NCI-H2107 (cell line): Measurements from ENCODE around the gene CFAP43.
"Not testable (repeated sequence)": the region's sequence is repeated elsewhere in the genome, so short reads cannot be mapped to it uniquely, and the experiment has no call there.

ENCODE experiments used
- DNase-seq: peaks from one replicate; lab custom pipeline; 2025; lab: John Stamatoyannopoulos, UW

CFAP43 gene

DNA sequence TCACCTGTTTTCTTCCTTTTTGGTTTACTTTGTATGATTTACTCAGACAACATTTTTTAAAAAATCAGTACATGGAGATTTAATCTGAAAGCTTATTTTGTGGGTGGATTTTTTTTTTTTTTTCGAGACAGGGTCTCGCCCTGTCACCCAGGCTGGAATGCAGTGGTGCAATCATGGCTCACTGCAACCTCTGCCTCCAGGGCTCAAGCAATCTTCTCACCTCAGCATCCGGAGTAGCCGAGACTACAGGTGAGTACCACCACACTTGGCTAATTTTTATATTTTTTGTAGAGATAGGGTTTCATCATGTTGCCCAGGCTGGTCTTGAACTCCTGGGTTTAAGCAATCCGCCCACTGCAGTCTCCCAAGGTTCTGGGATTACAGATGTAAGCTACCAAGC is 25.1 kb upstream of the CFAP43 start:
- DNase-seq: no peak

- DNase-seq: no peak
These were observed 24.3 kb upstream of the CFAP43 start for GRCh38 chr10:104256335-104256961.

DNA sequence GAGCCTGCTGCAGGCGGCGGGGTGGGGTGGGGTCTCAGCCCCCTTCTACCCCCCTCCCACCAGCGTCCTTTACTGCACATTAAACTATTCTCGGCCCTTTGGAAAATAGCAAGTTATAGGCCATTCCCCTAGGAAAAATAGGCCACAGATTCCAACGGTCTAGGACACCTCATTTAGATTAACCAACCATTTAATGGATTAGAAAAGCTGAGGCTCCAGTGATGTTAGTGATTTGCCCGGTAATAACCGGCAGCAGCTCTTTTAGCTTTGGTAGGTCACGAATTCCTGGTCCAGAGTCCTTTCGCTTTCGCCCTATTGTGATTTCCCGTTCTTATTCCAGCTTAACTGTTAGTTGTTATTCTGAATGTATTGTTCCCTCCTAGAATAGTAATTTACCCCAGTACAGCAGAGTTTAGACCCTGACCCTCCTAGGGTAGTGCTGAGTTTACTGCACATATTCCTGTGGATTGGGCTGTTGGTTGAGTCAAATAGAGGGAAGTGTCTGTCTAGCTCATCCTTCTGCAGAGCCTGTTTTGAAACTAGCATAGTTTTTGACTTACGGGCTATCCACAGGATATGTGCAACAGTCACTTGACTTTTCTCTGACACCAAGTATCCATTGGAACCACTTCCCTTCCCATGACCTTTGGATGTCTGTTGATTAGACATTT is 23.3 kb upstream of the CFAP43 start:
- DNase-seq: no peak

DNA sequence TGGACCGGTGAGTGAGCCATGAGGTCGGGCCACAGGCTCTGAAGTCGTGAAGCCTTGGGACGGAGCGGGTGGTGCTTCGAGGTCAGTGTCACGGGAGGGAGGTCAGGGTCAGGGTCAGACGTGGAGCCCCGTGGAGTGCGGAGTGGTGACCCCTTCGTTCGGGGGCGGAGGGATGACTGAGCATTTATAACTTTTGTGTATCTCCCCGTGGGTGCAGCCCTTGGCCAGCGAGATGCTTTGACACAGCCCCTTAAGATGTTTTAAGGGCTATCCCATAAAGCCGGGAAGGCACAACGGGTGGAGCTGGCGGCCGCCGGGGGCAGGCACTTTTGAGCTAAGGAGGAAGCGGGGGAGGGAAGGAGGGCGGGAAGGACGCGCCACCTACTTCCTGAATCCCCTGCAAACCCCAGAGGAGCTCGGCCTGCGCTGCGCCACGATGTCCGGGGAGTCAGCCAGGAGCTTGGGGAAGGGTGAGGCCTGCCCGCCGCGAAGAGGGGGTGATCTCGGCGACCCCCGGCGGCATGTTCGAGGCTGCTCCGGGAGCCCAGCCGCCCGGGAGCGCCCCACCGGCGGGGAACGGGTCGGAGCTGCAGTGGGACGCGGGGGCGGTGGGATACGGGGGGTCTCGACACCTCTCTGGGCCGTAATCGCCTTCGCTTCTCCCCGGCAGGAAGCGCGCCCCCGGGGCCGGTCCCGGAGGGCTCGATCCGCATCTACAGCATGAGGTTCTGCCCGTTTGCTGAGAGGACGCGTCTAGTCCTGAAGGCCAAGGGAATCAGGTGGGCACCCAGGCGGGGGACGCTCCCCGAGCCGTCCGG is 22.5 kb upstream of the CFAP43 start, which contains the start of gene GSTO1:
GSTO1 (plus strand) TSS at position 400 of the 818 bp plus-strand sequence; CDS start at position 437, 37 bp downstream.
- DNase-seq: no peak

DNA sequence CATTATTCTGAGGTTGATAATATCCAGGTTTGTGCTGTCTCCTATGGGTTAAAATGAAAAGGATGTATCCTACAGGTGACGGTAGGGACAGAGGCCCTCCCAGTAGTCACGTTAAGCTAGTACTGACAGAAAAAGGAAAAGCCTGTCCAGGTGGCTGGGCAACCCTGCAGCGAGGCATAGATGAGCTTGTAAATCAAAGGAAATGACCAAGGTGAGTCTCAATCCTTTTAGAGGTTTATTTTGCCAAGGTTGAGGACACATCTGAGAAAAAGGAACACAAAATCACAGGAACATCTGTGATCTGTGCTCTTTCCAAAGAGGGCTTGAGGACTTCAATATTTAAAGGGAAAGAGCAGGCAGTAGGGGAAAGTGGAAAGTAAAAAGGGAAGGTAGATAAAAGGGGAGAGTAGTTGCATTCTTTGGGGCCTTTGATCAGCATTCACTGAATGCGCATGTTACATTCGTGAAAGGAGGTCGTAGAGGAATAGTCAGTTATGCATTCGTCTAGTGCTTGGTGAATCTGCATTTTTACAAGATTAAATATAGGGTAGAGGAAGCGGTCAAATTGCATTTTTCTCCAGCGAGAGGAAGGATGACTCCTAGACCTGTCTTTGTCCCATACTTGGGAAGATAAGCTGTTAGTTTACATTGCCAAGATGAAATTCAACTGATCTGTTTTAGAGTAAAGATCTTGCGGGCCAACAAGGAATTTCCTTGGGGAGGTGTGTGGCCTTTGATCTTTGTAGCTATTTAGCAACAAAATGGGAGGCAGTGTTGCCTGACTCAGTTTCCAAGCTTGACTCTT is 21.6 kb upstream of the CFAP43 start:
- no peak for DNase-seq

DNA sequence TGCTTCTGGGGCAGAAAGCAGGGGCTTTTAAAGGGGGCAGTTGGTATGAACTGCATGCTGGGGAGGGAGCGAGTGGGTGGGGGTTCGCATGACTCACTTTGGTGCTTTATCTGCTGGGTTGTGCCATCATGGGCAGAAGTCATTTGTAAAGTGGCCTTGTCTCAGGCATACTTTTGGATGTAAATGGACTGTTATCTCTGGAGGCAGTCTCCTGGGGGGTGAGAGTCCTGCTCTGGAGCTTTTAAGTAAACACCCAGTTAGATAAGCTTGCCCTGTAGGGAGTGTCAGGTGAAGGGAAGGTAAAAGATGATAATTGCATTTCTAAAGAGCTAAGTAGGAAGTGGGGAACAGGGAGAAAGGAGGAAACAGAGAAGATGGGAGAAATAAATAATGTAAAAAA is 20.9 kb upstream of the CFAP43 start:
- no peak for DNase-seq

DNA sequence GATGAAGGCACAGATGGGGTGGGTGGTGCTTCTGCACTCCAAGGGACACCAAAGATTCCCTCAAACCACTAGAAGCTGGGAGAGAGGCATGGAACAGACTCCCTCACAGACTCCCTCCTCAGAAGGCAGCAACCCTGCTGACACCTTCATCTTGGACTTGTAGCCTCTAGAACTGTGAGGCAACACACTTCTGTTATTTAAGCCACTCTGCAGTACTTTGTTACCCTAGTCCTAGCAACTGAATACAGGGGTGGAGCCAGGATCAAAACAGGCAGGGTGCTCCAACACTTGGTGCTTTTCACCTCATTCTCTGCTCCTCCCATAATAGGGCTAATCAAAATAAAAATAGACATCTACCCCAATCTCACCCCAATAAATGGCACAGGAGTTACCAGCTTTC is 20.2 kb upstream of the CFAP43 start:
- no peak for DNase-seq

GRCh38 chr10:104251443-104251842 is 19.3 kb upstream of the CFAP43 start:
- no peak for DNase-seq

- no peak for DNase-seq
These were observed 18.2 kb upstream of the CFAP43 start for GRCh38 chr10:104250371-104250770.

DNA sequence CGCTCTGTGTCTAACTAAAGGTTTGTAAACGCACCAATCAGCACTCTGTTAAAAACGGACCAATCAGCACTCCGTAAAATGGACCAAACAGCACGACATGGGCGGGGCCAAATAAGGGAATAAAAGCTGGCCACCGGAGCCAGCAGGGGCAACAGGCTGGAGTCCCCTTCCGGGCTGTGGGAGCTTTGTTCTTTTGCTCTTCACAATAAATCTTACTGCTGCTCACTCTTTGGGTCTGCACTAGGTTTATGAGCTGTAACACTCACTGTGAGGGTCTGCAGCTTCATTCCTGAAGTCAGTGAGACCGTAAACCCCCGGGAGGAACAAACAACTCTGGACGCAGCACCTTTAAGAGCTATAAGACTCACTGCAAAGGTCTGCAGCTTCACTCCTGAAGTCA is 16.8 kb upstream of the CFAP43 start:
- not testable (repeated sequence) for DNase-seq

DNA sequence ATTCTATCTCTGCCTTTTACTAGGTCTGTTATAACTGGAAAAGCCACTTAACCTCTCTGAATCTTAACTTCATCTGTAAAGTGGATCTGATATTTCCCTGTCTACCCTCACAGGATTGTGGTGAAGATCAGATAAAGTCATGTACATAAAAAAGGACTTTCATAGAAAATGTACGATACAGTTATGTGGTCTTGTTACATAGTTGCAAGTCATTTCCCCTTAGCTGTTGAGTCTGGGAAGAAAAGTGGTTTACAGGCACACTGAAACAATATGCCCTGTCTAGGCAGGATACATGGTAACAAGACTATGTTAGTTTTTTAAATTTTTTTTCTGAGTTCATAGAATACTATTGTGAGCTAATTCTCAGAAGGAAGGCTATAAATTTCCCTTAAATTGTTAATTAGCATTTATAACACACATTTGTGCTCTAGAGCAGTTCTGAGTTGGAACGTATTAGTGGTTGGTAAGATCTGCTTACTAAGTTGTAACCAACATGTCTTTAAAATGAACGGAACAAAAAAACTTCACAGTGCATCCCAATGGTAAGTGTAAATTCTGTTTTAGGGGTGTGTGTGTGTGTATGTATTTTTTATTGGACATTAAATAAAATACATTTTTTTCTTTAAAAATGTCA is 15.5 kb upstream of the CFAP43 start:
- no peak for DNase-seq

- no peak for DNase-seq
These were observed 14.8 kb upstream of the CFAP43 start for GRCh38 chr10:104246976-104247375.

DNA sequence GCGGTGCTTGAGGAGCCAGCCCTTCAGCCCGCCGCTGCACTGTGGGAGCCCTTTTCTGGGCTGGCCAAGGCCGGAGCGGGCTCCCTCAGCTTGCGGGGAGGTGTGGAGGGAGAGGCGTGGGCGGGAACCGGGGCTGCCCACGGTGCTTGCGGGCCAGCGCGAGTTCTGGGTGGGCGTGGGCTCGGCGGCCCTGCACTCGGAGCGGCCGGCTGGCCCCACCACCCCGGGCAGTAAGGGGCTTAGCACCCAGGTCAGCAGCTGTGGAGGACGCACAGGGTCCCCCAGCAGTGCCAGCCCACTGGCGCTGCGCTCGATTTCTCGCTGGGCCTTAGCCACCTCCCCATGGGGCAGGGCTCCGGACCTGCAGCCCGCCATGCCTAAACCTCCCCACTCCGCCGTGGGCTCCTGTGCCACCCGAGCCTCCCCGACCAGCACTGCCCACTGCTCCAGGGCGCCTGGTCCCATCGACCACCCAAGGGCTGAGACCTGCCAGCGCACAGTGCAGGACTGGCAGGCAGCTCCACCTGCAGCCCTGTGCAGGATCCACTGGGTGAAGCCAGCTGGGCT is 13.0 kb upstream of the CFAP43 start:
- DNase-seq: no peak

- DNase-seq: no peak
These were observed 11.3 kb upstream of the CFAP43 start for GRCh38 chr10:104243512-104243911.

DNA sequence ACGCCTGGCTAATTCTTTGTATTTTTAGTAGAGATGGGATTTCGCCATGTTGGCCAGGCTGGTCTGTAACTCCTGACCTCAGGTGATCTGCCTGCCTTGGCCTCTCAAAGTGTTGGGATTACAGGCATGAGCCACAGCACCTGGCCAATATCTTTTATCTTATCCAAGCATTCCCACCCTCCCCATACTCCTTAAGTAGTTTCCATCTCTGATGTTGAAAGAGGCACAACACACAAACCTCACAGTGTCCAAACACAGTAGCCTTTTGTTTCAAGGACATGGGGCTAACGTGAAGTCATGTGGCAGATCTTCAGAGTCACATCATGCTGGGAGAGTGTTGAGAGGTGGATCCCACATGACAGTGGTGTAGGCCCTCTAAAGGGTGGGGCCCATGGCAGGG is 10.8 kb upstream of the CFAP43 start:
- not testable (repeated sequence) for DNase-seq

GRCh38 chr10:104242545-104242944 is 10.4 kb upstream of the CFAP43 start:
- DNase-seq: no peak

- no peak for DNase-seq
These were observed 7.9 kb upstream of the CFAP43 start for GRCh38 chr10:104240078-104240477.

DNA sequence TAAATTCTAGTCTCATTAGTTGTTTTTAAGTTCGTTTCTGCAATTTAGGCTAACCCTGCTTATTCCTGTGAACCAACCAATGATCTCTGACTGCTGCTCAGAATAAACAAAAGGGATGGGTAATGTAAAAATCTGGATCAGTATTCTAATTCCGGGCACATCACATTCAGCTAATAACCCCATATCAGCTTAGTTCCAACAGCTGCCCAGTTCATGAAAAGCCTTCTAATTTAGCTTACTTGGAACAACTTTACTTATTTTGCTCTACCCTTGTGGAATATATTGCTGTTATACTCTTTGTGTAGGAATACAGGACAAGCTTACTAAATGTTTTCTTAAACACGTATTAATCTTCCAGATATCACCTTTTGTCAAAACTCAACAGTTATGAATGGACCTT is 3.6 kb upstream of the CFAP43 start:
- DNase-seq: no peak

- no peak for DNase-seq
These were observed 2.8 kb upstream of the CFAP43 start for GRCh38 chr10:104234934-104235333.

- DNase-seq: no peak
These were observed 1.7 kb upstream of the CFAP43 start for GRCh38 chr10:104233817-104234216.

DNA sequence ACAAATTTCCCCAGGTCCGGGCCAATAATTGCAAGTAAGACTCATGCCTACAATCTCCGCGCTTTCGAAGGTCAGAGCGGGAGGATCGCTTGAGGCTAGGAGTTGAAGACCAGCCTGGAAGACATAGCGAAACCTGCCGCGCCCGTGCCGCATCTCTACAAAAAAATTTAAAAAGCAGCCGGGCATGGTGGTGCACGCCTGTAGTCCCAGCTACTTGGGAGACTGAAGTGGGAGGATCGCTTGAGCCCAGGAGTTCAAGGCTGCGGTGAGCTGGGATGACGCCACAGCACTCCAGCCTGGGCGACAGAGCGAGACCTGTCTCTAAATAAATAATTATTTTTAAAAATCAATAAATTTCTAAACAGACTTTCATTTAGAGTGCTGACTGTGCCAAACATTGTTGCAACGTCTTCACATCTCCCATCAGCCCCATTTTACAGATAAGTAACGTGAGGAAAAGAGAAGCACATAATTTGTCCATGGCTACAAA is 494 bp upstream of the CFAP43 start:
- no peak for DNase-seq
